Measurements from ENCODE around the gene SLC20A1.

Gene SLC20A1

DNA sequence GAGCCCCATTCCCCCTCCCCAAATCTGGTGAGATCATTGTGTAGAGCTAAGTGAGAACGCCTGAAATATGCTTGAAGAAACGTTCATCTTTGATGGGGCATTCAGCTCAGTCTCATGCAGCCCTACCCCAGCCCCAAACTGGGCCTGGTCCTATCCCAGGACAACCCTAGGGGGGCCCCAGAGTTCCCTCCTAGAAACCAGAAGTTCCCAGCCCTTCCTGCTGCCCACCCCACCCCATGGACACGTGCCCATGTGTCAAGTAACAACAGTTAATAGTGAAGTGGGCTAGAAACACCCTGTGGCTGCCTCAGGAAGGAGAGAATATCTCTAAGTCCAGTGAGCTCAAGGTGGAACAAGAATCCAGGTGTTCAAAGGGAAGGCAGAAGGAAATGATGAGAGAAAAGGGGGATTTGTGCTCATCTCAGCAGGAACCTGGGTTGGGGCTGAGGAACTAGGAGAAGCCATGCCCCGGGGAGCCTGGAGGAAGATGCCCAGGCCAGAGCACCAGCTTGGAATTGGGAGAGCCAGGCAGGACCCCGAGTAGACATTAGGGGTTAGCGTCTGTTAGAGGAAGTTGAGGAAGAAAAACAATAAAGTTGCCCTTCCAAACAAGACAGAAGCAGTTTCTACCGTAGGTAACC lies 20.1 kb upstream of the SLC20A1 start:
- no peak for DNase-seq (ENCODE audit: low read depth)

DNA sequence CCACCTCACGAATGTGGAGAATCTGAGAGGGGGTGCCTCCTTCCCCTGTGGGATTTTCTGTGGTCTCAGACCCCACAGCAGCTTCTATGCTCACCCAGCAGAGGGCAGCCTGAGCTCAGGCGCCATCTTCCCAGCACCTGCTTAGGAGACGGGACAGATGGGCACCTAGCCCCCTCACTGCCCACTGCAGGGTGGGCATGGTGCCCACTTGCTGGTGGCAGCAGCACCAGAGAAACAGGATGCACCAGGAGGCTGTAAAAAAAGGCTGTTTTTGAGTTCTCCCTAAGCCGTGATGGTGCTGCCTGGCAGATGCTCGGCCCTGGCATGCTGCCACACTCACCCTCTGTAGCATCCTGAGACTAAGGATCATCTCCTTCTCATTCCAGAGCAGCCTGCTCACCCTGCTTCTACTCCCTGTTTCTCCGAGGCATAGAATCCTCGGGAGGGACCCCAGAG lies 19.1 kb upstream of the SLC20A1 start:
- peak; percentile 32 for DNase-seq (ENCODE audit: low read depth)

DNA sequence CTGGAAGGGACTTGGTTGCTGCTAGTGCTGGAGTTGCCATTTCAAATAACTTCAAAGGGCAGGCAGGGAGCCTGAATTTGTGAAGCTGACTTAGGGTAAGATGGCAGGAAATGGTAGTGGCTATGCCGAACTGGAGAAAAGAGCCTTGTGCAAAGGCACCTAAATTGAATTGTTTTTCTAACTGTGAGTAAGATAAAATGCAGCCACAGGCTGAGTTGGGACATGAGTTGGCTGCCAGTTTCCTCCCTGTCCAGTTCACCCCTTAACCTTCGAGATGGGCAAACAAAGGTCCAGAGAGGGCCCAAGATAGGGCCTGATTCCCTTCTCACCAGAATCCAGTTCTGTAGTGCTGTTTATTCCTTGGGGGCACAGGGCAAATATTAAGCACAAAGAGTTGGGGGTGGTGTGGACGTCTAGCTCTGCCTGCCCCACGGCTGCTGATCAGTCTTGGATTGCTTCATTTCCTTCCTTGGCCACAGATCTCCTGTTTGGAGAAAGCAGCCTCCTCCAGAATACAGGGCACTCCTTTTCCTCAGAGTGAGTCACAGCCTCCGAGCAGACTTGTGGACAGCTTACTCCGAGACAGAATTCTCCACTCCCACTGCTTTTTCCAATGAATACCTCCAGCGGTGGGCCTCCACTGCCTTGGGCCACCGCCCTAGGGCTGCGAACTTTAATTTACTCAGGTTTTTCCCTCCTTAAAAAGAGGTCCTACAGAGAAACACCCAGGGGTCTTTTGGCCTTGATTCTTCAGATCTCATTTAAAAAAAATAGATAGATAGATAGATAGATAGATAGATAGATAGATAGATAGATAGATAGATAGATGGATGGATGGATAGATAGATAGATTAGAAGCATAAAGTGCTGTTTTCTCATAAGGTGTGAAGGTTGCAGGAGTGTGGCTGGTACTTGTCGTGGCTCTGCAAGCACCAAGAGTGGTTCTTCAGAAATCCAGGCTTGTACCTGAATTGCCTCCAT lies 18.4 kb upstream of the SLC20A1 start:
- DNase-seq (ENCODE audit: low read depth), result no peak

DNA sequence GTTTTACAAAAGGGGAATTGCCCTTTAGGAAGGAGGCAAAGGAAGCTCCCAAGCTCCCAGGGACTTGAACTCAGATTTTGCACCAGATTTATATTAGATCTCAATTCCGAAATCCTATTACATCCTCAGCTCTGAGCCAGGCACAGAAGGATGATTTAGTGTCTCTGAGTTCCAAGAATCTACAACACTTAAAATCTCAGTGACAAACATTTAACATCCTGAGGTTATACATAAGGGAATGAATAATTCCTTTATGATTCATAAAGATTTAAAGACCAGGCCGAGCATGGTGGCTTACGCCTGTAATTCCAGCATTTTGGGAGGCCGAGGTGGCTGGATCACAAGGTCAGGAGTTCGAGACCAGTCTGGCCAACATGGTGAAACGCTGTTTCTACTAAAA lies 16.5 kb upstream of the SLC20A1 start:
- DNase-seq (ENCODE audit: low read depth), result no peak

DNA sequence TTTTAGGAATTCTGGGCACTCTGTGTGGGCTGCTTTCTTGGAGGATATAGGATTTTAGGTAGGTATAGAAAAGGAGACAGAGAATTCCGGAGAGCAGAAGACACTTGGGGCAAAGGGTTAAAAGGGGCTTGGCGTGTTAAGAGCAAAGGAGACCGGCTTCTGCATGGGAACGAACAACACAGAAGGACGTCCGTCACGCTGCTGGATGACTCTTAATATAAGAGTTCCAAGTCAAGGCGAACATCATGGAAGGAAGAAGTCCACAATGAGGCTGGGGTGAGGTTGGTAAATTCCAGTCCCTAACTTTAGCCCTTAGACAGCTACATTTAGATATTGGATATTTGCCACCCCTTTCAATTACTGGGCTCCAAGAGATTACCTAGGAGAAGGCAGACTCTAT lies 15.9 kb upstream of the SLC20A1 start:
- DNase-seq (ENCODE audit: low read depth), result no peak

DNA sequence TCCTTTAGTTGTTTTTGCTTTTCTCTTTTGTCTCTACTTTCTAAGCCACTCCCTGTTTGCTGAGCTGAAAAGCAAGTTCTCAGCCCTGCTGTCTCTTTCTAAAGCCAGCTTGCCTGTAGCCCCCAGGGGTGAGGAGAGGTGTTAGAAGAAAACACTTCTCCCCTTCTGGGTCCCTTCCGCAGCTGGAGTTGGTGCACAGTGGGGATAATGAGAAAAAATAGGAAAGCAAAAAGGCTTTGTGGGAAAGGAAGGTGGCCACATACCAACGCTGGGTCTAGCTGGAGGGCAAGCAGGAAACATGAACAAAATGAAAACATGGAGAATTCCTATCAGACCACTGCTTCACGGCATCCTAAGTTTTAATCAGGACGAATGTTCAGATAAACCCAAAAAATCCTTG lies 15.5 kb upstream of the SLC20A1 start:
- no peak for DNase-seq (ENCODE audit: low read depth)

DNA sequence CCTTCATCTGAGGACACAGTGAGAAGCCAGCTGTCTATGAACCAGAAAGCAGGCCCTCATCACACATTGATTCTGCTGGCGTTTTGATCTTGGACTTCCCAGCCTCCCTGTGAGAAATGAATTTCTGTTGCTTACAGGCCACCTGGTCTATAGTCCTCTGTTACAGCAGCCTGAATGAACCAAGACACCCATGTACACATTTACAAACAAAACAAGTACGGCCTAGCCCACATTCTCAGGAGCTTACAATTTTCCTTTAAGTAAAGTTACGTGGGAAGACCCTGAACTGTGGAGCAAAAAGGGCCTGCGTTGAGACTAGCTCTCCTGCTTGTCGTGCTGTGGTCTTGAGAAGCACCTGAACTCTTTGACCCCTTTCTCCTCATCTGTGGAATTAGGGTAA lies 12.0 kb upstream of the SLC20A1 start:
- DNase-seq (ENCODE audit: low read depth), result no peak

DNA sequence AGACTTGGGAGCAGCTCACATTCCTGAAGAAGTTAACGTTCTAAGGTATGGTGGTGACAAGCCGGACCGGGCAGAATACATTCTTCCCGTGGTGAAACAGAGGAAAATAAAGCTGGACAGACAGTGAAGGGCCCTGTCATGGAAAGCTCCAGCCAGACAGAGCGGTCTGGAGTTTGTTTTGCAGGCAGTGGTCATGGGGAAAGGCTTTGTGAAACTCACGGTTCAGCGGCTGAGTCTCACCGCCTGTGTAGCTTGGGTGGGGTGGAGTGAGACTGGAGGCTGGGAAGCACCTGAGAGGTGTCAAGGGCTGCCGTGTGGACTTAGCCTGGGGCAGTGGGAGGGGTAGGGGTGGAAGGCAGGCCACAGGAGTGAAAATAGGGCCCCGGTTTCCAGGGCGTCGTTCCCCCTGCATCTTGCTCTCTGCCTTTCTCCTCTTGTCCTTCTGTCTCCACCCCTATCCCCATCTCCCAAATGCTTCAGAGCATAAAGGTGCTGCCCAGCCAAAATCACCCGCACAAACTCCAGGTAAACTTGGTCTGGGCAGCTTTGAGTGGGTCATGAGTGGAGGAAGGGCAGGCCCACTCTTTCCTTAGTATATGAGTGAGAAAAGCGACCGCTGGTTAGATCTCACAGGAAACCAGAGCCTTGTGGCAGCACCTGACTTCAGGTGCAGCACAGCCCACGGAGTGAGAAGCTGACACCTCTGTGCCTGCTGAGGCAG lies 11.4 kb upstream of the SLC20A1 start:
- no peak for DNase-seq (ENCODE audit: low read depth)

DNA sequence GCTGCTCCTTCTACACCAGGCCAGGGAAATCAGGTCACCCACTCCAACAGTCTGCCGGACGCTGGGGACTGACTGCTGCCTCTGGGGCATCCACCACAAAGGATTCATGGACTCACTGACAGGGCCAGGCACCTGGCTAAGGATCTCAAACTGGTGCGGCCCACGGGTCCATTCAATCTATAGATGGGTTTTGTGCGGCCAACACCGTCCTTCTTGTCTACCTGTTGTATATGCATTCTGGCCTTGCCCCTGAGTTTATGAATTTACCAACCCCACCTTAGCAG lies 10.9 kb upstream of the SLC20A1 start:
- no peak for DNase-seq (ENCODE audit: low read depth)

DNA sequence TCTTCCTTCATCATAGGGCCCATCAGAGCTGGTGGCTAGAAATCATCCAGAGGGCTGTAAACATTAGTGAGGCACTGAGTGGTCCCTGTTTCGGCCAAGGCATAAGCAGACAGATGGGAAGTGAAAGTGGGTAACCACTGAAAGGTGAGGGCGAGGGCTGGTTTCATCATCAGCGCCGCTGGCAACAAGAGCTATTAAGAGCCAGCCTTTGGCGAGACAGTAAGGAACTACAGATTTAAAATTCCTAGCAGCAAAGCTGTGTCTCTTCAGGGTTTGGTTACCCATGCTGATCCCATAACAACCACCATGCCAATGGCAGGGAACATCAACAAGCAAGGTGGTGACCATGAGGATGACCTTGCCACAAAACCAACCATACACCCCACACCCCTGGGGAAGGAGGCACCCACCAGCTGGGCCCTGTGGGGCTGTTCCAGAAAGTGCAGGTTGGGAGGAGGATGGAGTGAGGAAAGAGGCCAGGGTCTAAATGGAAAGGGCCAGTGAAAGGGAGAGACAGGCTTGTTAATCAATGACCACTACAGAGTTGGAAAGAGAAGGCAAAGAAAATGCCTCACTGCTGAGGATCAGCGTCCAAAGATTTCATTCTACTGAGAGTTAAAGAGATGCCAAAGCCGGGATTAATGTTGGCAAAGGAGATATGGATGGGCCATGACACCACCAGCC lies 9.0 kb upstream of the SLC20A1 start:
- DNase-seq (ENCODE audit: low read depth), result no peak

DNA sequence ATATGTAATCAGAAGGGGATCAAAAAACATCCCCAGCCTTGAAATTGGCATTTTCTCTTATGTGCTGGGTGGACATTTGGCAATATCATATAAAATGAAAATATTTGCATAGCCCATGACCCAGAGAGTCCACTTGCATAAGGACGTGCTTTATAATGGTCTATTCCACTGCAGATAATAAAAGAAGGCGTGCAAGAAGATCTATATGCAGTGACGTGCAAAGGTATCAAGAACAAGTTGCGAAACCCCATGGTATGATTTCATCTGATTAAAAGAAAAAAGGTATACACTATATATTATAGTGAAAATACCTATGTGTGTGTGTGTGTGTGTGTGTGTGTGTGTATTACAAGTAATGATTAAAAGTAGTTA lies 8.5 kb upstream of the SLC20A1 start:
- no peak for DNase-seq (ENCODE audit: low read depth)

DNA sequence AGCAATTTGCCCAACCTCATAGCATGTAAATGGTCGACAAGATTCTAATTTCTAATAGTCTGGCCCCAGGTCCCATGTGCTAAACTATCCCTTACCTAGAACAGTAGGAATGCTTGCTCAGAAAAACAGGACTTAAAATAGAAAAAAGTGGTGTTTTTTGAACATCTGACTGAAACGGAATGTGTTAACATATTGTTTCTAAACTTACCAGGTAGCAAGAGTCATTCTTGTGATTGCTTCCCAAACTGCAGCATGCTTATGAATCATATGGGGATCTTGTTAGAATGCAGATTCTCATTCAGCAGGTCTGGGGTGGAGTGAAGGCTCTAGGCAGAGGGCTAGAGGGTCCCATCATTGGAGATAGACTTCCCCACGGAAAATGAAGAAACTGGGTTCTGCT lies 5.8 kb upstream of the SLC20A1 start:
- DNase-seq (ENCODE audit: low read depth), result no peak

DNA sequence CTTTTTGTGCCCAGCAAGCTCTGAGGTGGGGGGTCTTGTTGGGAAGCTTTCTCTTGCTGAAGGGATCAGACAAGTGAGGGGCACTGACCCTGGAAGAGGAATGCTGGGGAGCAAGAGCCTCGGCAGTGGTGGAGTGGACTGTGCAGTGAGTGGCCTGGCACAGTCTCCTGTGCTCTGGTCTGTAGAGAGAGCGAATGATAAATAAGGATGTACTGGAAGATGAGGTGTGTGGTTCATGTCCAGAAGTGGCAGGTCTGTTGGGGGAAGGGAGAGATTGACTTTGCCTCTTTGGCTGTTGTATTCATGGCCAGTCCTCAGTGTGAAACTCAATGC lies 5.3 kb upstream of the SLC20A1 start:
- DNase-seq (ENCODE audit: low read depth), result no peak

DNA sequence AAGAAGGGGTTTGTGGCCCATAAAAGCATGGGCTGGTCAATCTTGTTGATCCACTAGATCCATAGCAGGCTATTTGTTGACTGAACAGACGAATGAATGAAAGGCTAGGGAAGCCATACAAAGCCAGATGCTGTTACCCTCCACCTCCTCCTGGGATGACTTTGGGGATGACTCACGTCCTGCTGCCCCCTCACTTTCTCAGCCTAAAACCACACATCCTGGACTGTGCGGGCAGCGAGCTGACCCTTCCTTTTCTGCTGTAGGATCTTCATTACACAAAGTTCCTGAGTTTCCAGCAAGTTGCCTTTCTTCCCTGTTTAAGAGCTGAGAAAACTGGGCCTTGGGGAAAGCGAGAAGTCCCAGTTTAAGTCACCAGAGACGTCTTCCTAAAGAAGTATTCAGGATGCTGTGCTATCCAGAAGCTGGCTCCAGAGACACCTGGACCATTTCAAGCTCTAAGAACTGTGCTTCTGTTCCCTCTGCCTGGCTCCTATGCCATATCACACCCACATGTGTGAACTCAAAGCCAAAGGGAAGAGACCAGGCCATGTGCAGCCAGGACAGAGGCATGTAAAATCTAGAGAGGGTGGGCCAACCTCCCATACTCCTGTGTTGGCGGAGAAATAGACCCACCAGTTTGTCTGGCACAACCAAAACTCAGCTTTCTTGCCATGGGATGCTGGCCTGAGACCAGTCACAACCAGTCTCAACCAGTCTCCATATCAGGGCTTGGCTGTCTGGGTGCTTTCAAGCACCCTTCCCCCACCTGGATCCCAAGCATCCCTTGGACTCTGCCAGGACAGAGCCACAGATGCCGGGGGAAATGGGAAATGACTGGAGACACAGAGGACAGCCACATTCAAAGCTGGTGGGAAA lies 4.7 kb upstream of the SLC20A1 start:
- no peak for DNase-seq (ENCODE audit: low read depth)

DNA sequence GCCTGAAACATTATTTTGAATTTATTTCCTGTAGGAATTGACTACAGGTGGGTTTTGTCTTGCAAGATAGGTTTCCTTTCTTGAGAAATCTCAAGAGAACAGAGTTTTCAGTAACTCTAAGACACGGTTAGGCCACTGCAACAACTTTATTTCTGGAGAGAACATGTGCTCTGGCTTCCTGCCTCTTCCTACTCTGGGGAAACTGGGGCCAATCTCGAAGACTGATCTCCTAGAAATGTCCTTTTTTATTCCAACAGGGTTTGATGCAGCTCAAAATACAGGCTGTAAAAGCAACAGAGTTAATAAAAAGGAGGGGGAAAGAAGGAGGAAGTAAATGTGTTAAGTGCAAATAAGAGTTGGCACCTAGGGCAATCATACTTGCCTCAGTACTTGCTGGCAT lies 4.0 kb upstream of the SLC20A1 start:
- DNase-seq (ENCODE audit: low read depth), result no peak

DNA sequence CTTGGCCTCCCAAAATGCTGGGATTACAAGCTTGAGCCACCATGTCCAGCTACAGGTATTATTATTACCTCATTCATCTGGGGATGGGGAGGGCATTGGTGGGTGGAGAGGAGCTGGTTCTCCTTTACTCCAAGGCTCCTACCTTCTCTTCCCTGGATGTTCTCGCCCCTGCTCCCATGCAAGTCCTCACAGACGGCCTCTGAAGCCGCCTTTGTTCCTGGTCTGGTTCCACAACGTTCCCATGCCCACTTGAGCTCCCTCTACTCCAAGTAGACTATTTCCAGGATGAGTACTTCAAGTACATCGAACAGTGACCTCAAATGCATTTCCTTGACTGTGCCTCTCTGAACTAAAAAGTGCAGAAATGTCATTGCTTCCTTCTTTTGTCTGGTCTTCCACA lies 3.2 kb upstream of the SLC20A1 start:
- no peak for DNase-seq (ENCODE audit: low read depth)

DNA sequence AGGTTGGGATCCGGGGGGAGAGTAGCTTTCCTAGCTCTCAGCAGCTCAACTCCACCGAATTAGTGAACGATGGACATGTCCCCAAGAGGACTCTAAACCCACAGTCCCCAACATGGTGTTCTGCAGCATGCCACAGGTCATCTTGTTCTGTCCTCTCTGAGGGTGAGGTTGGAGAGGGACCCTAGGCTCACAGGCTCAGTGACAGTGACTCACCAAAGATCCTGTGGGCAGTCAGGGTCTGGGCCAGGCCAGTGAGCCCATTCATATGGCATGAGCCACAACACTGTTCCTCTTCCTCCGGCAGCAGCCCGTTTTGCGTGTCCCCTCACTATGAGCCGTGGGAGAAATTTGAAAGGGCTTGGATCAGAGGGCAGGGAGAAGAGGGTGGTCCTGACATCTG lies 2.8 kb upstream of the SLC20A1 start:
- no peak for DNase-seq (ENCODE audit: low read depth)

DNA sequence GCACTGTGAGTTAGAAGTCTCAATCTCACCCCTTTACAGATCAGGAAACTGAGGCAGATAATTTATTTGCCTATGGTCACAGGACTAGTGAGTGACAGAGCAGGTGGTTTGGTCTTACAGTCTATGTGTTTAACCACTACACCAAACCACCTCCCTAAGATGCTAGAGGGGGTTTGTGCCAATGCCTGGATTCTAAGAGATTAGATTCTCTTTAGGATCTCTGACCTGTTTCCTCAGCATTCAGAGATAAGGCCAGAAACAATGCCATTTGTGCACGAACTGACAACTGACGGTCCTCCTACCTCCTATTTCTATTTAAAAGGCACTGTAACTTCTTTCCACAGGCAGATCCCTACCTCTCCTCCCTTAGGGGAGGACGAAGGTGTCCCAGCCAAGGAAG lies 2.3 kb upstream of the SLC20A1 start:
- DNase-seq (ENCODE audit: low read depth), result no peak

DNA sequence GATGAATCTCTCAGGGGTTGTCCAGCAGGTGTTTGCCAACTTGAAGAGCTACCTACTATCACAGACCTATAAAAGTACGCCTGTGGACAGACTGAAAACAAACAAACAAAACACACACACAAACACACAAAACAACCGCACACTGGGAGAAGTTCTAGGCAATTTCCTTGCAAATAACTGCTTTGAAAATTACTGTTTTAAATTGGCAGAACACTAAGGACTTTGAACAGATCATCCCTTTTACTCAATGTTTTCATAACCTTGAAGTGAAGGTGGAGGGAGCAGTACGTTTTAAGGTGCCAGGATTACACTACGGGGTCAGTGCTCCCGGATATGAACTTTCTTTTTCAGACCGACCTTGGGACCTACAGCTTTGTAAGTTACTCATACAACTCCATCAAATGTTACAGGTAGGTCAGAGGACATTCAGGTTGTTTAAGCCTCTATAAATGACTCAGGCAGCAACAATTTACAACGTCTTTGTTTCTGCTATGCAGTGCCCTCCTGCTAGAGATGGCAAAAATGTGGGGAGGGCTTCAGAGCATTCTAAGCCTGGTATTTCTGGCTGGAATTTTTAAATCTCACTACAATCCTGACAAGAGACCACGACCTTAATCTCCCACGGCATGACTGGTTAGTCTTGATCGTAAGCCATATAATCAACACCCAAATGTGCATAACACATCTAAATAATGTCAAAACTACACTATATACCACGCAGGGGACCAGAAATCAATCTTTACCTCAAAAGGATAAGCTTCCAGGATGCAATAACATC lies 1.4 kb upstream of the SLC20A1 start:
- no peak for DNase-seq (ENCODE audit: low read depth)

DNA sequence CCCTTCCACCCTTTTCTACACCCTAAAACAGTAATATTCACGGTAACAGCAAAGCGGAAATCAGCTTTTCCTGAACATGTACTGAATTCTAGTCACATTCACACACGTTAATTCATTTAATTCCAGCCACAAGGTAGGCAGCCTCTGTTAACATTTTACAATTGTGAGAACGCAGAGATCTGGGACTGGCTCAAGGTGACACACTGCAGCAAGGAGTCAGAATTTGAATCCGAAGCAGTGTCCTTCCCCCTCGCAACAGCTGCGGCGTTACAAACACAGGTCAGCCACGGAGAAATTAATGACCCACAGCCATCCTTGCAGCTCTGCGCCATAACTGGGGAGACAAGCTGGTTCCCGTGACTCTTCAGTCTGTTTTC lies 818 bp upstream of the SLC20A1 start:
- no peak for DNase-seq (ENCODE audit: low read depth)
